ENCODE measurements around the gene CNOT4.
"Not testable (repeated sequence)": the region's sequence is repeated elsewhere in the genome, so short reads cannot be mapped to it uniquely, and the experiment has no call there.

CNOT4 gene

DNA sequence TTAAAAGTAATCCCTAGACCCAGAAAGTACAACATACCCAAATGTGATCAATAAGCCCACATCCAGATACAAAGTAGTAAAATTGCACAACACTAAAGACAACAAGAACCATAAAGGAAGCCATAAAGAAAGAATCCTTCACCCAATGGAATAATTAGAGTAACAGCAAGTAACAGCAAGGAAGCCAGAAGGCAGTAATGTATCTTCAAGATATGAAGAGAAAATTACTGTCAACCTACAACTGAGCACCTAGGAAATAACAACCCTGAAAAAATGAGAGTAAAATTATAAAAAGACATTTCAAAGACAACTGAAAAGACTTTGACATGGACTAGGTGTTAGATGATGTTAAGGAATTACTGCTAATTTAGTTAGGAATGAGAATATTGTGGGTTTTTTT, 60.5 kb downstream of the CNOT4 start:
- DNase-seq: no peak

DNA sequence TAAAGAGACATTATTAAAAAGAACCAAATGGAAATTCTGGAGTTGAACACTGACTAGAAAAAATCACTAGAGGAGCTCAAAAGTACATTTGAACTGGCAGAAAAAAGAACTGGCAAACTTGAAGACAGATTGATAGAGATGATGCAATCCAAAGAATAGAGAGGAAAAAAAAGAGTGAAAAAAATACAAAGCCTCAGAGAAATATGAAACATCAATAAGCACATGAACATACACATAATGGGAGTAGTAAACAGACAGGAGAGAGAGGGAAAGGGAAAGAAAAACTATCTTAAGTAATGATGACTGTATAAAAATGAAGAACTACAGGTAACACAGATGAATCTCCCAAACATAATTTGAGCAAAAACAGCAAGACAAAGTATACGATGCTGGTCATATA, 61.1 kb downstream of the CNOT4 start:
- DNase-seq: no peak

DNA sequence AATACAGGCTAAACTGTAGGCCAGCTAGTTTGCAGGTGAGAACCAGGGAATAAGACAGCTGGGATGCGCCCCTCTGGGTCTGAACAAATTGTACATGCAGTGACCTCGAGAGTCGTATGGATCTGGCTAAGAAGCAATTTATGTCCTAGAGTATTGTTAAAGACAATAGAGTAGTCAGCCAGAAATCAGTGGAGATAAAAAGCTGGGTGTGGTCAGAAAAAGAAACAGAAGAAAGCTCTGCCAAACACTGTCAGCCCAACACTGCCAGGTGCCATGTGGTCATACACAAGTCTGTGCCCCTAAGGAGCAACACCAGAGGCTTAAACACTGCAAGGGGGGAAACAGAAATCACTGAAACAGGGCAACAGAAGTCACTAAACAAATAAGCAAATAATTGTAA, 62.2 kb downstream of the CNOT4 start:
- no peak for DNase-seq

DNA sequence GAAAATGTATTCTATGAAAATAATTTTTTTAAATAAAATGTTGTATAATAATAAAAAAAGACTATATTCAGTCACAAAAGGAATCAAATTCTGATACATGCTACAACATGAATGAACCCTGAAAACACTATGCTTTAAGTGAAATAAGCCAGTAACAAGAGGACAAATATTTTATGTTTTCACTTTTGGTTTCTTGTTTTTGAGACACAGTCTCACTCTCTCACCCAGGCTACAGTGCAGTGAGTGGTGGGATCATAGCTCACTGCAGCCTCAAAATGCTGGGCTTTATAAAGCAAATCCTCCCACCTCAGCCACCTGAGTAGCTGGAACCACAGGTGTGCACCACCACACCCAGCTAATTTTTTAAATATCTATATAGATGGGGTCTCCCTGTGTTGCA, 64.2 kb downstream of the CNOT4 start:
- DNase-seq: no peak

DNA sequence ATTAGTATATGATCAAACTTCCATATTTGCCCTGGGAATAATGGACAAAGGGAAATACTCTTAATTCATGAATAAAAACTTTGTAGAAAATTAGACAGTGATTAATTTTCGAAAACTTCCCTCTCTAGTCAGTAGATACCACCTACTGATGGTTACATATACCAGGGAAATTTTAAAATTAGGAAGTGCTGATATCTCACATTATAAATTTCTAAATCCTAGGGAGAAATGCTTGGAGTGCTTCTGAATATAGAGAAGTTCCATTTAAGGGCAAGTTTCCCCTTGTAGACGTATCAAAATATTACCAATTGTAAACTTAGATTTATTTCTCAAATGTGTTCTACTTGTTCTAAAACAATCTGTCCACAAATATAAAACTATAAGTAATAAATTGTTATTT, 64.6 kb downstream of the CNOT4 start:
- not testable (repeated sequence) for DNase-seq

DNA sequence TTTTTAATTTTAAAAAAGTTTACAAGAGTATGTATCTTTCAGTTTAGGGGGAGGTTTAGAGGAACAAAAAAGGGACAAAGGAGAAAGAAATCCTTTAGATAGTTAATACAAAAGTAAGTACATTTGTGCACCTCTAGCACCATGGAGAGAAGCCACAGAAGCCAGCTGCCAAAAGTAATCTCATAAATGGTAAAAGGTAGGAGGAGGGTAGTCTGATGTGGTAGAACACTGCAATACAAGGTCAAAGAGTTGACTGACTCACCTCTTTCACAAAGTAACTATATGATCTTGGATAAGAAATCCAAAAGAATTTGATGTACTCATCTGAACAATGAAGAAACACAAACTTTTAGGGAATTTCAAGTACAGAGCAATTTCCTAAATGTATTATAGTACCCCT, 68.1 kb downstream of the CNOT4 start:
- DNase-seq: no peak

DNA sequence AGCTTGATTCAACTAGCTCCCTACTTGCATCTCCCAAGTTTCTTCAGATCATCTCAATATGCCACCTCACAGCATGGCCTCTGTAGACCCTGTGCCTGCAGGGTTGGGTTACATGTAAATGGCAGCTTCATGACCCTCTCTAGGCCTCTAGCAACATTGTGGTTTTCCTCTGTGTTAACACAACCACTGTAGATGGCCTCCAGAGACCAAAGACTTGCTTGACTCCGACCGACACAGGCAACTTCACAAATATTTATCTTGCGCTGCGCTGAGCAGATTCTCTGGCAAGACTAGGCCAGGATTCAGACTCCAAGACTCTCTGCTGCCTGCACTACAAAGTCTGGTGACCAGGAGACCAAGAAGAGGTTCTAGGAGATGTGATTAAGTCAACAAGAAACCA, 75.9 kb downstream of the CNOT4 start:
- DNase-seq: no peak

DNA sequence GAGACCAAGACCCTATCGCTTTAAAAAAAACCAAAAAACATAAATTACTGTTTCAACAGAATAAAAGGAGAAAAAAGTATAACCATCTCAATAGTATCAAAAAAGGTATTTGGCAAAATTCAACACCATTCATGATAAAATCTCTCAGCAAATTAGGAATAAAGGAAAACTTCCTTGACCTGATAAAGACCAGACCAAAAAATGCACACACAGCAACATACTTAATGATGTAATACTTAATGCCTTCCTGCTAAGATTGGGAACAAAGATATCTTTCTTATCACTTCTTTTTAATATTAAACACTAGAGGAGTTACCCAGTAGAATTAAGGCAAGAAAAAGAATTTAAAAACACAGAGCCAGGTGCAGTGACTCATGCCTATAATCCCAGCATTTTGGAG, 79.3 kb downstream of the CNOT4 start:
- no peak for DNase-seq

DNA sequence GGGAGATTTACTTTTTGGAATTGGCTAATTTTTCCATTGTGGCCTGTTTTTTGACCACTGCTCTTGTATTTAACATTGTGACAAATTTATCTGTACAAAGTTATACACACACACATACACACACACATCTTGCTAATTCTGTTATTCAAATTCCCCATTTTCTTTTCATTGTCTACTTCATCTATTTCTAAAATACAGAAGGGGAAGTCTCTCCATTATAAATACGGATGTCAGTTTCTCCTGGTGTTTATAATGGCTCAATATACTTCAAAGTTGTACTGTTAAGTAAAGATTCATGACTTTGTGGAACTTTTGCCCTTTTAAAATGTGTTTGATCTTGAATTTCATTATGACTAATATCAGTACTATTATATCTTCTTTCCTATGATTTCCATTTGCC, 81.0 kb downstream of the CNOT4 start:
- DNase-seq: no peak

DNA sequence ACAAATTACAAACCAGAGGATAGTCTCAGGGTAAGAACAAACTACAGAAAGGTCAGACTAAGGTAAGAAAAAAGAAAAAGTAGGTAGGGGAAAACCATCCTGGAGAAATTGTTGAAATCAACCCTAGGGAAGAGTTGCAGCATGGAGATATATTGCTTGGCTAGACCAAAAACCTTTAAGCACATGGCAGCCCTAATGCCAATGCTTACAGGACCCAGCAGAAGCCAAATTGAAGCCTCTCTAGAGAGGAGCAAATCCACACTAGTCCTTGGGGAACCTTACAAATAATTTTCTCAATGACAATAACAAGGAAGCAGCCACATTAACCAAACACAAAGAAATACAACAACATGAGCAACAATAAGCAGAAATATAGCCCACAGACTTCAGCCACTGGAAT, 81.9 kb downstream of the CNOT4 start:
- DNase-seq: no peak

DNA sequence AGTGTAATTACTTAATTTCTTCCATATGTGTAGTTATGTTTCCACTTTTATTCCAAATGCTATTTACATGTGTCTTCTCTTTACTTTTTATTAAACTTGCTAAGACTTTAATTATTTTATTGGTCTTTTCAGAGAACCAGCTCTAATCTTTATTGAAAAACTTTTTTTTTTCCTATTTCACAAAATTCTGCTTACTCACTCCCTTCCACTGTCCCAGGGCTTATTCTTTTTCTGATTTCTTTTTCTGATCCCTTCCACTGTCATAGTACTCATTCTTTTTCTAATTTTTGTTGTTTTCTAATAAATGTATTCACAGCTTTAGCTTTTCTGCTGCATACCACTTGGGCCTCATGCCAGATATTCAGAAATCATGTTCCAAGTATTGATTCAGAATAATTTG, 82.7 kb downstream of the CNOT4 start:
- DNase-seq: no peak

DNA sequence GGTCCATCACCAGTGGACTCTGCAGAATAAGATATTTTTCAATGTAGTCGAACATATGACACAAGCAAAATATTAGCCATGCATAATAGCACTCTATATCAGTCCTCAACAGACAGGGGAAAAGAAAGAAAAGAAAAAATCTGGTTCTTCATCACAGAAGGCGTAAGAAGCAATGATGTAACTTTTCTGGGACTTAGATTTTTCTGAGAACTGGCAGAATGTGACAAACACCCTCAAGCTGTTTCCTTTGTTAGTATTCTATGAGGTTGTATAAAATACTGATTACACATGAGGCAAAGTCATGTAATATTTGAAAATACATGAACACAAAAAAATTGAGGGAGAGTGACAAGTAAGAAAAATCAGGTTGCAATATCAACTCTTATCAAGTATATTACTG, 84.9 kb downstream of the CNOT4 start:
- no peak for DNase-seq

DNA sequence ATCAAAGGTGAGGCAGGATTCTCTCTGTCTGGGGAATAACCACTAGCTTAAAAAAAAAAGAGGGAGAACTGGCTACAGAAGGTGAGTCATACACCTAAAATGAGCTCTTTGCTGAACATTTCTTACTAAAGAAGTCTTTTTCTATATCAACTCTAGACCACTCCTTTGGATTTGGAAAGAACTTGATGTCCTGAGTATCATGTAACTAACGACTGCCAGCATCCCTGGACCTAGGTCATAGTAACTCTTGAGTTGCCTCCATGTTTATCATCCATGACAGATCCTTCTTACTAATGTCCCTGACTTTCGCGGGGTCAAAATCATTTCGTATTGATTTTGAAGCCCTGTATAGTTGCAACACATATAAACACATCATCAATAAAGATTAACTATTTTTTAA, 89.1 kb downstream of the CNOT4 start:
- no peak for DNase-seq

DNA sequence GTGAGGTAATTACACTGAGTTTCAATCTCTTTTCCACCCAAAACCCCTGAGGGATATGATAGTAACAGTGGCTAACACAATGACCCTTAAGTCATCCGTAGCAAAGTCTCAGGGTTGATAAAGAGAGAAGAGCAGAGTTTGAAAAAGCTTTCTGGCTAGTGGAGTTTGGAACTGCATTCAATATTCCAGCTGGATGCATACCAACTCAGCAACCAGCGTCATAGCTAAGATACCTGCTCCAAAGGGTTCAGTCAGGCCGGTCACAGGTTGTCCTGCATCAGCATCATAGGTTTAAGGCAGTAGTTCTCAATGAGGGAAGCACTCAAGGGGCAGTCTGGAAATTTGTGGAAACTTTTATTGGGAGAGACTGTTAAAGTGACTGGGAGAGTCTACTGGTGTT, 93.5 kb downstream of the CNOT4 start:
- no peak for DNase-seq

DNA sequence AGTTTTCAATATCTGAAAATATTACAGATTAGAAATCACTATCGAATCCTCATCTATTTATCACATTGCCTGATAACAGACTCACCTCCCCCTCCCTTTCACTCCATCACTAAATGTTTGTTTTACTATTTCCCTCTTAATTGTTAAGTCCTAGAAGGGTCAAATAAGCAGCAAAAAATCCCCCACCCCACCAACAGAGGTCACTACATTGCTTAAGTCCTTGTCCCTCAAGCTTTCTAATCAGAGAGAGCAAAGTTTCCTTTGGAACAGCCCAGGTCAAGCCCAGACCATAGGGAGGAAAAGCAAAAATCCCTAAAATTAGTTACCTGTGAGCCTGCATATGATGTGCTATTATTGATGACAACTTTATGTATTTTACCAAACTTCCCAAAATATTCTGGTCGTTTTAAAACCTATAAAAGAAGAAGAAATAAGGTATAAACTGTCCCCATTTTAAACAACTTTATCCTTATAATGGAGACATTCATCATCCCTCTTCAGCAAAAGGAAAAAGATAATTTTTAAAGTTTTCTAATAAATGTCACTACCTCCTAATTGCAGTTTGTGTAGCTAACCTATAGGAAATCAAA, 95.0 kb downstream of the CNOT4 start:
- no peak for DNase-seq

DNA sequence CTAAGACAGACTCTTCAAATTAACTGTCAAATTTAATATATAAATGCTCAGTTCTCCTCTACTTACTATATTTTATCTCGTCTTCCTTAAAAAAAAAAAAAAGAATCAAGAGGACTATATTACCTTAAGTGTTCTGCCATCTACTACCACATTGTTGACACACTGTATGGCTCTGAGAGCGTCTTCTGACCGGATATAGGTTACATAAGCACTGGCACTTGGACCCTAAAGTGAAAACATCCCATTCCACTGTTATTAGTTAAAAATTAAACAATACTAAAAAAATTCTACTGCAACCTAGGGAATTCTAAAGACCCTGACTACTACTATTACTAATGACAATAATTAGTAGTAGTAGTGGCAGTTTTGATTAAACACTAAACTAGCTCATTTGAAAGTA, 95.7 kb downstream of the CNOT4 start:
- DNase-seq: no peak

DNA sequence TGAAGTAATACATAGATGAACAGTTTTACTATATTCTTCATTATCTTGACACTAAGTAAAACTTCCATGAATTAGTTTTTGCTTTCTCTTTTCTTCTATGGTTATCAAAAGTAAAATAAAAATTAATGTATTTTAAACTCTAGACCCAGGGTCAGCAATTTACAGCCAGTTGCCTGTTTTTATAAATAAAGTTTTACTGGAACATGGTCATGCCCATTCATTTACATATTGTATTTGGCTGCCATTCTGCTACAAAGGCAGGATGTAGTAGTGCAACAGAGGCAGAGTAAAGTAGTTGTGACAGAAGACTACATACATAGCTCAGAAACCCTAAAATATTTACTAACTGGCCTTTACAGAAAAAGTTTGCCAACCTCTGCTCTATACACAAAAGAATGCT, 98.8 kb downstream of the CNOT4 start:
- no peak for DNase-seq

DNA sequence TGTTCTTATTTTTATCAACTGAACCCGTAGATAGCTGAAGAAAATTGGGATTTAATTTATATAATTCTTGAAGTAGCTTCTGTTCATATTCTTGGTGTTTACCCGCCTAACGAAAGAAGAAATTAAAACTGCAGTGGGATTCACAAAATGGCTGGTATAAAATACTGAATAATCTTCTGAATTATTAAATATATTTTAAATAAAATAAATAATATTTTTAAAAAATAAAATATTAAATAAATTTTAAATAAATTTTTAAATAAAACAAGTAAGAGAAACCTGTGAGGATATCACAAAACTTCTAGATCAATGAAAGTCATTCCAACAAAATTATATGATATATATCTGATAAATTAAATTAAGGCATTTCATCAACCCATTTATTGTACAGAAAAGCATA, 99.4 kb downstream of the CNOT4 start:
- DNase-seq: no peak

DNA sequence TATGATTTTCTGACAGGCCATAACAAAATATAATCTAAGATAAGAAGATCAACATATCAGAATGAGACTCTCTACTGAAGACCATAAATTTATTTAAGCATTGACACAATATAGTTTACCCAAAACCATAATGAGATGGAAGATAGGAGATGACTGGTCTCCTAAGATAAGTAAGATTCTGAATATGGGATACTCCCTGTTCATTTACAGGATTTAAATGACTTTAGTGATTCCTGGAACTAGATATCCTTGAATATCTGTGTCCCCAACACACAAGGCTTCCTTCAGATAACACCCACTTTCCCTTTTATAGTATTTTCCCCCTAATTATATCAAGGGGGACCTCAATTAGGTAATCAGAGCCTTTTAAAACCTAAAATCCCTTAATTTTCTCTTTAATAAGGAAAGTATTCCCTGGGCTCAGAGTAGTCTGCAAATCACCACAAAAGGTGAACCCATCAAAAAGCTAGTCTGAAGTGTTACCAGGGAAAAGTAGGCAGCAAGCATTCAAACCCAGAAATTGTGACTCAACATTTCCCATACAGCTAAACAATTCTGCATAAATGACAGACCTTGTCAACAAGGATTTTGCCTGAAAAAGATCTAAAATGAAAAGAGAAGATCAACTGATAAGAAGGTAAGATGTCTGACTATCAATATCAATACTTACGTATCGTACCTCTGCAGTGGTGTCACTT, 99.9 kb downstream of the CNOT4 start:
- no peak for DNase-seq

DNA sequence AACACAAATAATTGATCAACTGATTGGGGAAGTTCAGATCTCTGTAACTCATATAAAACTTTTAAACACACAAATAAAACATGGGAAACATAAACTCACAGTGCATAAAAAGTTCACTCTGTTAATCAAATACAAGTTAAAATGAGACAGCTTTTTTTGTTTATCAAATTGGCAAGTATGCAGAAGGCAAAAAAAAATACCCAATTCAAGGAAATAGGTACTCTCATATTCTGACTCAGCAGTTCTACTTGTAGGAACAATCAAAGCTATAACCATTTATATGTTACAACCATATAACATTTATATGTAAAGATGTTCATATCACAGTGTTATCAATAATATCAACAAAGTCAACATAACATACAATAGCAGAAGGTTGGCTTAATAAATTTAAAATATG, 102.0 kb downstream of the CNOT4 start:
- DNase-seq: no peak

DNA sequence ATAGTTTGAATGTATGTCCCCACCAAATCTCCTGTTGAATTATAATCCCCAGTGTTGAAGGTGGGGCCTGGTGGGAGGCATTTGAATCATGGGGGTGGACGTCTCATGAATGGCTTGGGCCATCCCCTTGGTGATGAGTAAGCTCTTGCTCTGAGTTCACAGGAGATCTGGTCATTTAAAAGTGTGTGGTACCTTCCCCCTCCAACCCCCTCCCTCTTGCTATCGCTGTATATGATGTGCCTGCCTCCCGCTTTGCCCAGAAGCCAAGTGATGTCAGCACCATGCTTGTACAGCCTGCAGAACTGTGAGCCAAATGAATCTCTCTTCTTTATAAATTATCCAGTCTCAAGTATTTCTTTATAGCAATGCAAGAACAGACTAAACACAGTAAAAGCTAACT, 103.0 kb downstream of the CNOT4 start:
- DNase-seq: no peak

DNA sequence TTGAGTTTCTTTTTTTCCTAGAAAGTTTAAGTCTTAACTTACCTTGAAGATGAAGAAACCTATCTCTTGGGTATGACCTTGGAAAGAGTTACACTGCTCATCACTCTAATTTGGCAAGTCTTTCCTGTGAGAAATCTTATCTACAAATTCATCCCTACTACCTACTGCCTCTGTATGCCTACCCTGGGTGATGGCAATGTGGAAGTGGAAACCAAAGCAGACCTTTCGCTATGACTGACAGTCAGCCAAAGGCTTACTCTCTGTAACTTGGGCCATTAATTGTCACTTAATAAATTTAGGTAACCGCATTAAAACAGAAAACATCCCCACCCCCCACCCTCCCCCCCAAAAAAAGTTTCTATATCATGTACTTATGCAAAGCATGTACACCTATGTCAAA, 103.9 kb downstream of the CNOT4 start:
- DNase-seq: no peak

DNA sequence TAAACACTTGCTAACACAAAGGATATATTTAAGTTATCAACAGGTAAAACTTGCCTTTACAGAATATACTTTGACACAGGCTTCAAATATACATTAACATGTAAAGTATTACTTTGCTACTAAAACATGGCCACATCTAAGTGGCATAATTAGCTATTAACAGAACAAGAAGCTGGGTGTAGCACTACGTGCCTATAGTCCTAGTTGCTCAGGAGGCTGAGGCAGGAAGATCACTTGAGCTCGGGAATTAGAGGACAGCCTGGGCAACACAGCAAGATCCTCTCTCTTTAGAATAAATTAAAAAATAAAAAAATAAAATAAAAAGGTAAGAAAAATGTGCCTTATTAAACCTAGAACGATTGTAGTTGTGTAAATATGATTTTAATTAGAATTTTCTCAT, 106.6 kb downstream of the CNOT4 start:
- no peak for DNase-seq

DNA sequence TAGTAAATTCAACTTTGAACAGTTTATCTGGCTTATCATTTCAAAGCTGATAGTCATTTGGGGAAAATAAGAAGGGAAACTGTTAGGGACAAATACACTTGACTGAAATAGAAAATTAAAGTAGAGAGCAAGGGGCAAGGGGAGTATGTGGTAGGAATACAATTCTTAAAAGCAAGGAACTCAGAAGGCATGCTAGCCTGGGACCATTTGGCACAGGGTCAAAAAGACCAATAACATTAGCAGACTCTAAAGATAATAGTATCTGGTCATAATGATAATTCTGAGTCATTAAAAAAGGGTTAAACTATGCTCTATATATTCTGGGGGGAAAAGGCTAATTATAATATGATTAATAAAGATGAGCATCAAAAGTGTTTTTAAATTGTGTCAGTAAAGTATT, 112.2 kb downstream of the CNOT4 start:
- DNase-seq: no peak

DNA sequence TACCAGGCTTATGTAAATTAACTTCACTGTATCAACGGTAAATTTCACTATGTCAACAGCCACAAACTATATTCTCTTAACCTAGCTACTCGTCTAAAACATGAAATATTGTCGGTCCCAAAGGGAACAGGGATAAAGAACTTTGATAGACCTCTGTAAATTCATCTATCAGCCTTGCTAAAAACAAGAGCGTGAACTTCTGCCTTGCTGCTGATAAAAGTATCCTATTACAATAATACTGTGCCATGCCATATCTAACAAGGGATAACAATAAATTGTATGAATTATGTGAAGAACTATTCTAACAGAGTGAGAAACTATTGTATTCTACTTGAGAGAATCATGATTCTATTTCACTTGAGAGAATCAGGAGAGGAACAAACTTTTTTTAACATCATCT, 117.2 kb downstream of the CNOT4 start:
- no peak for DNase-seq
